Posterior vena cava (tissue), 2 donors: ENCODE measurements around the gene LCE1E. TPM values are rescaled to one million over a fixed set of nuclear protein-coding genes. Genes with fewer than 3 reads are reported as not detected.

Experiments used
- DNase-seq: peaks from one replicate; pipeline ENCODE4 v3.0.0-alpha.2; 2020; ENCODE audit warnings: low spot score
- intact Hi-C, 2 donors: fragments of 100-400 bp; cut with DNase I; formaldehyde crosslinking; loops; one replicate each; pipeline versions ENCODE4 v1.14.1 to v1.14.2; 2022 to 2023
- total RNA-seq, 2 donors: library from RNA; stranded (reverse); fragmentation: NEBNext Ultra II Directional; extraction: Animal tissue kit (Norgen Biotek cat#: 25700); gene quantifications; one replicate each; pipeline ENCODE4 v1.2.1, GENCODE V29; 2021
- donor health status: DM: yes; HTN: yes; CAD: no.
- donor health status: DM: yes; HTN: yes; CAD: no.

LCE1E gene
- total RNA-seq, 2 donors from 2014 or later = not detected

DNA sequence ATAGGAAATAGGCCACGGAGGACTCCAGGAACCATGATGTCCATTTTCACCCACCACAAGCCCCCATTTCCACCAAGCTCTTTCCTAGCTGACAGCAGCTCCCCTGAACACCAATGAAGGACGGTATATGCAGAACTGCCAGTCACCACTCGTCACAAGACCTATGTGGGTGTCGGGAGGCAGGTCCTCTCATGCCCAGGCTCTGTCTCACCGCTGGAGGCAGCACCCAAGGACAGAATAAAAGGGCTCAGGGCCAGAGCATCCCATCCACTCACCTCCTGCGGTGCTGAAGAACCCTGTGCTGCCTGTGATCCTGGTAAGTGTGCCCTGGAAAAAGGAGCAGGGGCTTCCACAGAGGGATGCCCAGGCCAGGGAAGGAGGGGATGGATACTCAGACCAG is 11.2 kb upstream of the LCE1E start, which contains the start of gene LCE1F:
LCE1F (plus strand) TSS at position 266 of the 400 bp plus-strand sequence. CDS start 1,232 bp downstream, outside the sequence.
- no peak for DNase-seq
- intact Hi-C loops = no loop called here

DNA sequence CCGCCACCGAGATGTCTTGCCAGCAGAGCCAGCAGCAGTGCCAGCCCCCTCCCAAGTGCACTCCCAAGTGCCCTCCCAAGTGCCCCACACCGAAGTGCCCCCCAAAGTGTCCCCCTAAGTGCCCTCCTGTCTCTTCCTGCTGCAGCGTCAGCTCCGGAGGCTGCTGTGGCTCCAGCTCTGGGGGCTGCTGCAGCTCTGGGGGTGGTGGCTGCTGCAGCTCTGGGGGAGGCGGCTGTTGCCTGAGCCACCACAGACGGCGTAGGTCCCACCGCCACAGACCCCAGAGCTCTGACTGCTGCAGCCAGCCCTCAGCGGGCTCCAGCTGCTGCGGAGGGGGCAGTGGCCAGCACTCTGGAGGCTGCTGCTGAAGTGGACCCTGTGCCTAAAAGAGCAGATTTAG is 9.7 kb upstream of the LCE1E start:
- intact Hi-C loops = no loop called here
- DNase-seq = no peak

DNA sequence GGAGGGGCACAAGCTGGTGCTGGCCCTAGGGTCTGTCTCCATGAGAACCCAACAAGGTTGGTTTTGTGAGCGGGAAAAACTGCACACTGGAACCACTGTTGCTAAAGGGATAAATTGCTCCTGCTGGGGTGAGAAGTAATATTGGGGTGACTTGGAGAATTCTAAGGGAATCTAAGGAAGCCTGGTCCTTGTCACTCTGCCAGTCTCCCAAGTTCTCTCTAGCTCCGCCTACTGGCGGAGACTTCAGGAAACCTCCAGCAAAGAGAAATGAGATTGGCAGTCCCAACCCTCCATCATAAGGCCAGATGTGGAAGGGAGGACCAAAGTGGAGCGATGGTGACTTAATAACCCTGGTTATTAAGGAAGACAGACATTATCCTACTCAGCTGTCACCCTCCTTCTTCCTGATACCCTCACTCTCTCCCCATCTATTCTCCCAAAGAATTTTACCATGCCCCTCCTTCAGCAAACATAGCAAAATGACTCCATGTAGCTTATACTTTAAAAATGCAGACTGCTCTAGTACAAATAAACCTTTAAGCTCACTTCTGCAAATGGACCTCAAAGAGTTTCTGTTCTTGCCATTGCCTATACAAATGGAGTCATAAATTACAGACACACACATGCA is 8.4 kb upstream of the LCE1E start:
- intact Hi-C loops = no loop called here
- DNase-seq = no peak

DNA sequence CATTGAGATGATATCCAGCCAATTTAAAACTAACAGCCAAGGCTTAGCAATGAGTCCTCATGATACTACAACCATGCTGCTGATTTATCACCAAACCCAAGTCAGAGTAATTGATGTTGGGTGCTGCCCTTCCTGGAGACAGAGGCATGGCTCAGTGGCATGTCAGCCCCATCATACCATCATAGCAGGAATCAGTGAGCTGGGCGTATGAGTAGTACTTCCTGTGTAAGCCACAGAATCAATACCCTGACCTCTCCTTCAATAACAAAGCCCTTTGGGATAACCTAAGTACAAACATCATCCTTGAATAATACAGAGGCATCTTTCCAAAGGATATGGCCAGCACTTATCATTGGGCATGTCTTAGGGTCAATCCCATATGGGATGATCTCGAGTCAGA is 3.0 kb upstream of the LCE1E start:
- intact Hi-C loops = no loop called here
- DNase-seq = no peak

GRCh38 chr1:152795686-152796085 is 9.6 kb downstream of the LCE1E start:
- no peak for DNase-seq
- intact Hi-C loops = no loop called here

- intact Hi-C loops = no loop called here
- DNase-seq = no peak
Observed at GRCh38 chr1:152796421-152796820, 10.4 kb downstream of the LCE1E start, which contains the start of gene LCE1D. Gene LCE1D, plus strand, starts transcription at chr1:152796721. Its CDS starts 1,074 bp downstream, at chr1:152797795.

GRCh38 chr1:152801333-152801732 is 15.3 kb downstream of the LCE1E start:
- intact Hi-C loops = no loop called here
- no peak for DNase-seq

DNA sequence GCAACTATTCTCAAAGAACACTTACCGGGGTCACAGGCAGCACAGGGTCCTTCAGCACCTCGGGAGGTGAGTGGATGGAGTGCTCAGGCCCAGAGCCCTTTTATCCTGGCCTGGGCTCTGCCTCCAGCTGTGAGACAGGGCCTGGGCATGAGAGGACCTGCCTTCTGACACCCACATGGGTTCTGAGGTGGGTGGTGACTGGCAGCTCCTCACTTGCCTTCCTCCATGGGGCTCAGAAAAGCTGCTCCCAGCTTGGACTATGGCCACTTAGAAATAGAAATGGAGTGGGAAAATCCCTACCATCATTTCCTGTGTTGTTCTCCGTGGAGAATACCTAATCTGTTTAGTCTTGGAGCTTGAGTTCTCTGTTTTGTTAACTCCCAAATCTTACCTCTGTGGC is 20.5 kb downstream of the LCE1E start, which contains the start of gene LCE1C:
LCE1C (minus strand) TSS at position 76 of the 400 bp plus-strand sequence. CDS start 1,173 bp downstream, outside the sequence.
- no peak for DNase-seq
- intact Hi-C loops = no loop called here

- no peak for DNase-seq
- intact Hi-C loops = no loop called here
Observed at GRCh38 chr1:152811050-152811449, 25.0 kb downstream of the LCE1E start.

- intact Hi-C loops = no loop called here
- DNase-seq = no peak
Observed at GRCh38 chr1:152811671-152812070, 25.6 kb downstream of the LCE1E start, which contains the start of gene LCE1B. Gene LCE1B, plus strand, starts transcription at chr1:152811971. Its CDS starts 476 bp downstream, at chr1:152812447.

DNA sequence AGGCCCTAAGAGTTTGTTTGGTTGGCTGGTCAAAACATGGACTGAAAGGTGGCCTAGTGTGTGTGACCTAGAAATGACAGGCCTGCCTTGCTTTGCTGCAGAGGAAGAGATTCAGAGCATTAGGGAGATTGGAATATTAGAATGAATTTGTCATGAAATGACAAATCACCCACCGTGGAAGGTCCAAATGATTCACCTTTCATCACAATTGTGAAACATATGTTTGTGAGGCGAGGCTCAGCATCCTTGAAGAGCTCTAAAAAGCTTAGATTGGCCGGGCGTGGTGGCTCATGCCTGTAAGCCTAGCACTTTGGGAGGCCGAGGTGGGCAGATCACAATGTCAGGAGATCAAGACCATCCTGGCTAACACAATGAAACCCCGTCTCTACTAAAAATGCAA is 31.3 kb downstream of the LCE1E start:
- intact Hi-C loops = no loop called here

GRCh38 chr1:152823294-152823693 is 37.2 kb downstream of the LCE1E start:
- intact Hi-C loops = no loop called here
- no peak for DNase-seq

More for the DNA sequence above, 31.3 kb downstream of the LCE1E start:
- DNase-seq = no peak

DNA sequence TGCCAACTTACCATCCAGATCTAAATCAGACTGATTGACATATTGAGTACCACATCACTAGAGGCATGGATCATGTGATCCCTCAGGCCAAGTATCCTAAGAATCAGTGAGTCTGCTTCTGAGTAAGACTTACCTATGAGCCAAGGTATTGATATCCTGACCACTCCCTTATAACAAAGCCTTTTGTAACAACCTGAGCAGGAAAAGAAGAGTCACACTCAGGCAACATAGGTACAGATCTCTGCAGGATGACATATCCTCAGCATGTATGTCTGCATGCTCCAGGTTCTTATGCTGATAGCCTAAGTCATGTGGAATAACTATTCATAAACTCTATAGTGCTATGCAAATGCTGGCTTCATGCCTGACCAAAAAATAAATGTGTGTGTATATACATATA is 38.9 kb downstream of the LCE1E start:
- intact Hi-C loops = no loop called here

DNA sequence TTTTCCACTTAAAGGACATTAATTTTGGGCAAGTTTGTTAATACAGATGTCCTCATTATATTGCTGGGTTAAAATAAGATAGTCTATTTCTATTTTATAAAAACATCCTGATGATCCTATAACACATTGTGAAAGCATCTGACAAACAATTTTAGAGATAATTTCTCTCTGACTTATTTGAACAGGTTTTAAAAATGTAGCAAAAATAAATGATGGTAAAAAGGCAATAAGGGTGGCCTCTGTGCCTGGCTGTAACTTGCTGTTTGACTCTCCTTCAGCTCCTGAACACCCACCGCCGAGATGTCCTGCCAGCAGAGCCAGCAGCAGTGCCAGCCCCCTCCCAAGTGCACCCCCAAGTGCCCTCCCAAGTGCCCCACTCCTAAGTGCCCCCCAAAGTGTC is 41.1 kb downstream of the LCE1E start, which contains the start of gene LCE1A:
LCE1A (plus strand) TSS at position 301 of the 400 bp plus-strand sequence; CDS start at position 301, 0 bp downstream.
- DNase-seq = no peak
- intact Hi-C loops = no loop called here

More for the DNA sequence above, 38.9 kb downstream of the LCE1E start:
- DNase-seq = no peak

DNA sequence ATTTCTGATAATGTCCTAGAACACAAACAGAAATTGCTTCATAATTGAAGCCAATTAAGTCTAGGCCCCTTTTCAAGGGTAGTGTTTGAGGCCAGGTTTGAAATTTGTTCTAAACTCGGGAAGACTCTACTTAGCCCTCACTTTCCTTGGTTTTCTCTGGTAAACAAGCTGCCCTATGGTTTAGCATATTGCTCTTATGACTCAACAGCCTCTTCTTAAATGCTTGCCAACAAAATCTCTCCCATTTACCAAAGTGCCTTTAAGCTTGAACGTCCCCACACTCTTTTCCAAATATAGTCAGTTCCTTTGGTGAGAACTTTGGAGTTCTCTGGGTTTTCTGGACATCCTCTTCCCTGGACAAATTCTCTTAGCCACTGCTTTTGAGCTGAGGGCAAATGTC is 50.8 kb downstream of the LCE1E start:
- intact Hi-C loops = no loop called here
- no peak for DNase-seq

Other genes with a start within 250 kb of the LCE1E start
- gene LCE3E, start 219.5 kb upstream of the LCE1E start, total RNA-seq = not detected
- not detected for gene LCE3D, start 205.7 kb upstream of the LCE1E start, total RNA-seq
- gene LCE3C, start 186.0 kb upstream of the LCE1E start, total RNA-seq = not detected
- gene LCE3B, start 172.4 kb upstream of the LCE1E start, total RNA-seq = not detected
- gene LCE3A, start 163.2 kb upstream of the LCE1E start, total RNA-seq = not detected
- gene LCE2D, start 122.9 kb upstream of the LCE1E start, total RNA-seq = not detected
- not detected for gene LCE2C, start 111.0 kb upstream of the LCE1E start, total RNA-seq
- not detected for gene LCE2B, start 100.1 kb upstream of the LCE1E start, total RNA-seq
- gene LCE2A, start 87.9 kb upstream of the LCE1E start, total RNA-seq = not detected
- not detected for gene LCE4A, start 78.1 kb upstream of the LCE1E start, total RNA-seq
- gene KPRP, start 28.2 kb upstream of the LCE1E start, total RNA-seq = not detected
- not detected for gene LCE1F, start 11.1 kb upstream of the LCE1E start, total RNA-seq
- gene LCE1D, start 10.5 kb downstream of the LCE1E start, total RNA-seq = not detected
- not detected for gene LCE1C, start 20.4 kb downstream of the LCE1E start, total RNA-seq
- gene LCE1B, start 25.7 kb downstream of the LCE1E start, total RNA-seq = not detected
- gene LCE1A, start 41.2 kb downstream of the LCE1E start, total RNA-seq = not detected
- not detected for gene LCE6A, start 56.6 kb downstream of the LCE1E start, total RNA-seq
- gene LCE7A, start 73.7 kb downstream of the LCE1E start, total RNA-seq = not detected
- not detected for gene SMCP, start 92.1 kb downstream of the LCE1E start, total RNA-seq
- not detected for gene IVL, start 122.3 kb downstream of the LCE1E start, total RNA-seq
- not detected for gene SPRR5, start 160.9 kb downstream of the LCE1E start, total RNA-seq
- not detected for gene SPRR4, start 184.4 kb downstream of the LCE1E start, total RNA-seq
- gene SPRR1A, start 197.8 kb downstream of the LCE1E start, total RNA-seq = not detected
- not detected for gene SPRR3, start 215.5 kb downstream of the LCE1E start, total RNA-seq
- gene SPRR1B, start 244.9 kb downstream of the LCE1E start, total RNA-seq = not detected